Mucosa of stomach (tissue), 1 donor: Measurements from ENCODE around the gene AKAP17A.
"Not testable (repeated sequence)": the region's sequence is repeated elsewhere in the genome, so short reads cannot be mapped to it uniquely, and the experiment has no call there.

Experiments used
- H3K27me3 ChIP-seq: one replicate; pipeline ENCODE4 v1.7.0; 2013; ENCODE audit warnings: mild to moderate bottlenecking, low read length; ENCODE audit not compliant: control insufficient read depth, insufficient read depth
- H3K36me3 ChIP-seq: one replicate; pipeline ENCODE4 v1.7.0; 2013; ENCODE audit warnings: low read length; ENCODE audit not compliant: control insufficient read depth, insufficient read depth
- H3K4me1 ChIP-seq: one replicate; pipeline ENCODE4 v1.7.0; 2013; ENCODE audit warnings: mild to moderate bottlenecking, low read length; ENCODE audit not compliant: control insufficient read depth, insufficient read depth
- H3K4me3 ChIP-seq: one replicate; pipeline ENCODE4 v1.7.0; 2013; ENCODE audit warnings: low read length
- H3K9ac ChIP-seq: one replicate; pipeline ENCODE4 v1.7.0; 2013; ENCODE audit warnings: mild to moderate bottlenecking, low read length, moderate library complexity
- H3K9me3 ChIP-seq: one replicate; pipeline ENCODE4 v1.7.0; 2013; ENCODE audit warnings: mild to moderate bottlenecking, low read length, moderate library complexity; ENCODE audit not compliant: control insufficient read depth
- donor health status: Pancreatic carcinoma.

AKAP17A gene

GRCh38 chrX:1591102-1591862 lies at the start of gene AKAP17A:
TSS of gene AKAP17A (plus strand) at chrX:1591604. CDS start at chrX:1593463, 1,859 bp downstream.
- Histone ChIP-seq H3K27me3 (no peaks in the 10 kb centered on the region), H3K4me1 (peaks cover 14% of the 10 kb centered on the region), H3K9ac (peak within 1 kb of the TSS; percentile 97), H3K36me3 (peaks cover 19% of the 10 kb centered on the region), H3K9me3 (no peaks in the 10 kb centered on the region), H3K4me3 (peak within 1 kb of the TSS; percentile 77)

- H3K4me1 ChIP-seq = no peaks in the 10 kb centered on the region
Measured at GRCh38 chrX:1542994-1543725, 48.2 kb upstream of the AKAP17A start.

GRCh38 chrX:1545776-1546408 lies 45.5 kb upstream of the AKAP17A start:
- no peaks in the 10 kb centered on the region for H3K9me3 ChIP-seq
- H3K4me3 ChIP-seq = no peak overlapping the region
- no peaks in the 10 kb centered on the region for H3K27me3 ChIP-seq
- H3K4me1 ChIP-seq = no peaks in the 10 kb centered on the region
- H3K36me3 ChIP-seq = no peaks in the 10 kb centered on the region
- H3K9ac ChIP-seq = no peak overlapping the region

More at GRCh38 chrX:1542994-1543725, 48.2 kb upstream of the AKAP17A start:
- Histone ChIP-seq H3K9ac (no peak overlapping the region), H3K27me3 (no peaks in the 10 kb centered on the region), H3K36me3 (no peaks in the 10 kb centered on the region), H3K4me3 (no peak overlapping the region), H3K9me3 (no peaks in the 10 kb centered on the region)

GRCh38 chrX:1546691-1547251 lies 44.6 kb upstream of the AKAP17A start:
- Histone ChIP-seq H3K9ac (no peak overlapping the region), H3K9me3 (no peaks in the 10 kb centered on the region)

GRCh38 chrX:1551959-1552546 lies 39.4 kb upstream of the AKAP17A start:
- H3K4me1 ChIP-seq = no peaks in the 10 kb centered on the region
- H3K27me3 ChIP-seq = no peaks in the 10 kb centered on the region
- H3K9ac ChIP-seq = no peak overlapping the region
- H3K4me3 ChIP-seq = no peak overlapping the region
- no peaks in the 10 kb centered on the region for H3K36me3 ChIP-seq
- no peaks in the 10 kb centered on the region for H3K9me3 ChIP-seq

More at GRCh38 chrX:1546691-1547251, 44.6 kb upstream of the AKAP17A start:
- no peaks in the 10 kb centered on the region for H3K36me3 ChIP-seq
- no peak overlapping the region for H3K4me3 ChIP-seq
- H3K4me1 ChIP-seq = no peaks in the 10 kb centered on the region
- no peaks in the 10 kb centered on the region for H3K27me3 ChIP-seq

- H3K27me3 ChIP-seq = no peaks in the 10 kb centered on the region
- no peak overlapping the region for H3K4me3 ChIP-seq
- H3K9me3 ChIP-seq = no peaks in the 10 kb centered on the region
- no peak overlapping the region for H3K9ac ChIP-seq
- no peaks in the 10 kb centered on the region for H3K4me1 ChIP-seq
- no peaks in the 10 kb centered on the region for H3K36me3 ChIP-seq
Measured at GRCh38 chrX:1554469-1555210, 36.8 kb upstream of the AKAP17A start.

- Histone ChIP-seq H3K36me3 (no peaks in the 10 kb centered on the region), H3K9me3 (no peaks in the 10 kb centered on the region), H3K4me3 (no peak overlapping the region), H3K27me3 (no peaks in the 10 kb centered on the region), H3K4me1 (no peaks in the 10 kb centered on the region), H3K9ac (no peak overlapping the region)
Measured at GRCh38 chrX:1555370-1555769, 36.0 kb upstream of the AKAP17A start.

- H3K9me3 ChIP-seq, H3K27me3 ChIP-seq, H3K9ac ChIP-seq, H3K36me3 ChIP-seq, H3K4me3 ChIP-seq, H3K4me1 ChIP-seq: not testable (repeated sequence)
Measured at GRCh38 chrX:1557442-1557841, 34.0 kb upstream of the AKAP17A start.

- H3K4me3 ChIP-seq = no peak overlapping the region
- H3K9me3 ChIP-seq = no peaks in the 10 kb centered on the region
- no peak overlapping the region for H3K9ac ChIP-seq
- H3K4me1 ChIP-seq = no peaks in the 10 kb centered on the region
- H3K27me3 ChIP-seq = no peaks in the 10 kb centered on the region
- H3K36me3 ChIP-seq = no peaks in the 10 kb centered on the region
Measured at GRCh38 chrX:1558761-1559468, 32.5 kb upstream of the AKAP17A start.

- Histone ChIP-seq H3K9ac (no peak overlapping the region), H3K27me3 (no peaks in the 10 kb centered on the region), H3K4me1 (no peaks in the 10 kb centered on the region), H3K4me3 (no peak overlapping the region), H3K36me3 (no peaks in the 10 kb centered on the region), H3K9me3 (no peaks in the 10 kb centered on the region)
Measured at GRCh38 chrX:1561164-1561563, 30.2 kb upstream of the AKAP17A start.

GRCh38 chrX:1564077-1564476 lies 27.3 kb upstream of the AKAP17A start:
- not testable (repeated sequence) for H3K9me3 ChIP-seq, H3K9ac ChIP-seq, H3K4me3 ChIP-seq

More at GRCh38 chrX:1564077-1564476, 27.3 kb upstream of the AKAP17A start:
- not testable (repeated sequence) for H3K4me1 ChIP-seq, H3K27me3 ChIP-seq, H3K36me3 ChIP-seq
